ENCODE results near the gene OXTR.
"Not testable (repeated sequence)": the region's sequence is repeated elsewhere in the genome, so short reads cannot be mapped to it uniquely, and the experiment has no call there.

The OXTR gene

GRCh38 chr3:8724108-8724752 is 45.2 kb downstream of the OXTR start:
- Histone ChIP-seq H3K36me3 (ENCODE audit: insufficient read depth, low read length) (no peaks in the 10 kb centered on the region), H3K4me3 (ENCODE audit: low read length) (no peak overlapping the region), H3K9ac (ENCODE audit: low read depth, low read length) (no peak overlapping the region), H3K4me1 (ENCODE audit: control insufficient read depth, insufficient read depth, low read length) (no peaks in the 10 kb centered on the region), H3K4me2 (ENCODE audit: low read length) (no peak overlapping the region), H3K27me3 (ENCODE audit: control insufficient read depth, insufficient read depth, low read length) (no peaks in the 10 kb centered on the region), H3K9me3 (replicated peaks; ENCODE audit: low read length) (peaks cover 5% of the 10 kb centered on the region)

- H3K9me3 ChIP-seq (replicated peaks; ENCODE audit: low read length): peaks cover 5% of the 10 kb centered on the region
- H3K27me3 ChIP-seq (ENCODE audit: control insufficient read depth, insufficient read depth, low read length): no peaks in the 10 kb centered on the region
- H3K4me3 ChIP-seq (ENCODE audit: low read length): no peak overlapping the region
- H3K4me1 ChIP-seq (ENCODE audit: control insufficient read depth, insufficient read depth, low read length): no peaks in the 10 kb centered on the region
- H3K9ac ChIP-seq (ENCODE audit: low read depth, low read length): no peak overlapping the region
- no peak overlapping the region for H3K4me2 ChIP-seq (ENCODE audit: low read length)
- no peaks in the 10 kb centered on the region for H3K36me3 ChIP-seq (ENCODE audit: insufficient read depth, low read length)
Observed at GRCh38 chr3:8723612-8724011, 45.8 kb downstream of the OXTR start.

DNA sequence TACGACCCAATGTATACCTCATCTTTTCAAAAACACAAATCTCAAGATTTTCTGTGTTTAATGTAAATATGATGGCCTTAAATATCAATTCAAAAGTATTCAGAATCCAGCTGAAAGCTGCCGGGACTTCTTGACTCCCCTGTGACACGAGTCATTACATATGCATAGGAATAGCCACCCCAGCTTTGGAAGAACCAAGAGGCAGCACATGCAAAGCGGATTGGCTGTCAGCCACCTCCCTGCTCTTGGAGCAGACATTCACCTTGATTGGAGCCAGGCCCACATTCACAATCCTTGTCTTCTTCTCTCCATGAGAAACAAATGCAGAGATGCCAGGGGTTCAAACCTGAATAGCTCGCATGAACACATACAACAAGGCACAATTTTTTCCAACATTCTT is 46.6 kb downstream of the OXTR start:
- Histone ChIP-seq H3K9ac (ENCODE audit: low read depth, low read length) (no peak overlapping the region), H3K27me3 (ENCODE audit: control insufficient read depth, insufficient read depth, low read length) (no peaks in the 10 kb centered on the region), H3K4me3 (ENCODE audit: low read length) (no peak overlapping the region), H3K4me1 (ENCODE audit: control insufficient read depth, insufficient read depth, low read length) (no peaks in the 10 kb centered on the region), H3K9me3 (replicated peaks; ENCODE audit: low read length) (peaks cover 5% of the 10 kb centered on the region), H3K36me3 (ENCODE audit: insufficient read depth, low read length) (no peaks in the 10 kb centered on the region), H3K4me2 (ENCODE audit: low read length) (no peak overlapping the region)

DNA sequence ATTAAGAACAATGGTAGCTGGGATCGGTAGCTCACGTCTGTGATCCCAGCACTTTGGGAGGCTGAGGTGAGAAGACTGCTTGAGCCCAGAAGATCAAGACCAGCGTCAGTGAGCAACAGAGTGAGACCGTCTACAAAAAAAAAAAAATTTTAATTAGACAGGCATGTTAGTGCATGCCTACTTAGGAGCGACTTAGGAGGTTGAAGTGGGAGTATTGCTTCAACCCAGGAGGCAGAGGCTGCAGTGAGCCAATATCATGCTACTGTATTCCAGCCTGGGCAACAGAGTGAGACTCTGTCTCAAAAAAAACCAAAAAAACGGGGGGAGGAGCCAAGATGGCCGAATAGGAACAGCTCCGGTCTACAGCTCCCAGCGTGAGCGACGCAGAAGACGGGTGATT is 53.7 kb downstream of the OXTR start:
- H3K9ac ChIP-seq (ENCODE audit: low read depth, low read length); H3K4me2 ChIP-seq (ENCODE audit: low read length); H3K27me3 ChIP-seq (ENCODE audit: control insufficient read depth, insufficient read depth, low read length); H3K4me3 ChIP-seq (ENCODE audit: low read length); H3K36me3 ChIP-seq (ENCODE audit: insufficient read depth, low read length); H3K9me3 ChIP-seq (replicated peaks; ENCODE audit: low read length): not testable (repeated sequence)
- peaks cover 23% of the 10 kb centered on the region for H3K4me1 ChIP-seq (ENCODE audit: control insufficient read depth, insufficient read depth, low read length)

DNA sequence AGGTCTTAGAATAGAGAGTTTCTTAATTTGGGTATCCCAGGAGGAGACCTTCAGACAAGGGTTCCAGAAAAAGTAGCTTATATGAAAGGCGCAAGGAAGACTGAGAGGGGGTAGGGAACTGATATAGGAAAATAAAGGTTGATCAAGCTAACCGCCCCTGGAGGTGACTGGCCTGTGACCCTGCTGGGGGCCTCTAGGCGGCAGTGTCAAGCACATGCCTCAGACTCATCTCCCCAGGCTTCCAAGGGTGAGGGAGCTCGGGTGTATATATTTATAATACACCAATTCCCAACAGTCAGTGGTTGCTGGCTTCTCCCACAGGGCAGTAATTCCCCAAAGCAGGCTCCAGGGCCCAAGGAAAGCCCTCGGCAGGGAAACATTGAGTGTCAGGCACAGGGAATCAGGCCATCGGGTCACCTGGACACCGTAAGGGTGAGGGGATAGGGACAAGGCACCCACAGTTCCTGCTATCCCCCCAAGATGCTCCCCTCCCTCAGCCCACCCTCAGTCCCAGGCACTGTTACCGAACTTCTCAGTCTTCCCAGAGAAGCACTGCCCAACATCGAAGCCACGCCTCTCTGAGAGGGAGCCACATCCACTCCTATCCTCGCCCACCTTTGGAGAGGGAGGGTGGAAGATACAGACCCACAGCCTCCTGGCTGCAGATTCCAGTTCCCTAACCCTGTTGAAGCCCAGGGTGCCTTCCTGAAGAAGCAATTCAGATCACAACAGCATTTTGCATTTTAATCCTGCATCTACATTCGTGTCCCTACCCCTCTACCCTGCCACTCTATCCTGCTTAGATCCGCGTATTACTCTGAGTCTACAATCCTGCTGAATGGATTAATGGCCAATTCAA is 55.3 kb downstream of the OXTR start:
- no peaks in the 10 kb centered on the region for H3K36me3 ChIP-seq (ENCODE audit: insufficient read depth, low read length)
- no peak overlapping the region for H3K4me2 ChIP-seq (ENCODE audit: low read length)
- no peaks in the 10 kb centered on the region for H3K9me3 ChIP-seq (replicated peaks; ENCODE audit: low read length)
- H3K4me1 ChIP-seq (ENCODE audit: control insufficient read depth, insufficient read depth, low read length): peaks cover 23% of the 10 kb centered on the region
- H3K4me3 ChIP-seq (ENCODE audit: low read length): no peak overlapping the region
- H3K9ac ChIP-seq (ENCODE audit: low read depth, low read length): no peak overlapping the region
- no peaks in the 10 kb centered on the region for H3K27me3 ChIP-seq (ENCODE audit: control insufficient read depth, insufficient read depth, low read length)

- Histone ChIP-seq H3K36me3 (ENCODE audit: insufficient read depth, low read length) (no peaks in the 10 kb centered on the region), H3K9me3 (replicated peaks; ENCODE audit: low read length) (no peaks in the 10 kb centered on the region), H3K27me3 (ENCODE audit: control insufficient read depth, insufficient read depth, low read length) (no peaks in the 10 kb centered on the region), H3K4me1 (ENCODE audit: control insufficient read depth, insufficient read depth, low read length) (peaks cover 23% of the 10 kb centered on the region), H3K9ac (ENCODE audit: low read depth, low read length) (peak overlapping the region; percentile 38), H3K4me3 (ENCODE audit: low read length) (no peak overlapping the region), H3K4me2 (ENCODE audit: low read length) (peak overlapping the region; percentile 70)
Observed at GRCh38 chr3:8712908-8713255, 56.5 kb downstream of the OXTR start.

DNA sequence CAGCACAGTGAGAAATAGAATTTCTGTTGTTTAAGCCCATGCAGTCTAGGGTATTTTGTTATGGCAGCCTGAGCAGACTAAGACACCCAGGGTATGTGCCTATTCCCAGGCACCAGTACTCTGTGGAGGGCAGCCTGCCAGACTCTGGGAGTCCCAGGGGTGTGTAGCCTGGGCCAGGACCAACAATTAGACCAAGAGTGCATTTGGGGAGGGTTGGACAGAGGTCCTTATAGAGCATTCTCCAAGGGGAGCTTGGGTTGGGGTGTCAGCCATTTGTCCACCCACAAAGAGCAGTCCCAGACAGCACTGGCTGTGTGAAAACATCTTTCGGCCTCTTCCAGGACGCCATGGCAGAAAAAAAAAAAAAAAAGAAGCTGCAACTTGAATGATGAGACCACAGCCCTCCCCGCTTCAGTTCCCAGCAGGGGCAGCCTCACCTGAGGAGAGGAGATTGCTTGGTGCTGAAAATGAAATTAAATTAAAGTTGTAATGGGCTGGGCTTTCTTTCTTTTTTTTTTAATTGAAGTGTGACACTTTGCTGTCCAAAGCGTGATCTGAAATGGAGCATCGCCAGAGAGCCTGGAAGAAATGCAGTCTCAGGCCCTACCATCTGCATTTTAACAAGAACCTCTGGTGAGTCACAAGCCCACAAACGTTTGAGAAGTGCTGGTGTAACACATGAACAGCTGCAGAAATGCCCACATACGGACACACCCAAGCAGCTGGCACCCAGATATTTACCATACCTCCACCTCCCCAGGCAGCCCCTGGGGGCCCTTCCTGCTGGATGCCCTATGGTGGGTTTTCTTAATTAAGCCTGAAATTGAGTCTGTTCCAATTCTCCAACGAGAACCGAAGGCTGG is 57.1 kb downstream of the OXTR start:
- H3K9me3 ChIP-seq (replicated peaks; ENCODE audit: low read length): no peaks in the 10 kb centered on the region
- H3K27me3 ChIP-seq (ENCODE audit: control insufficient read depth, insufficient read depth, low read length): no peaks in the 10 kb centered on the region
- no peaks in the 10 kb centered on the region for H3K36me3 ChIP-seq (ENCODE audit: insufficient read depth, low read length)
- peak overlapping the region; percentile 31 for H3K4me3 ChIP-seq (ENCODE audit: low read length)
- peak overlapping the region; percentile 70 for H3K4me2 ChIP-seq (ENCODE audit: low read length)
- H3K4me1 ChIP-seq (ENCODE audit: control insufficient read depth, insufficient read depth, low read length): peaks cover 23% of the 10 kb centered on the region
- H3K9ac ChIP-seq (ENCODE audit: low read depth, low read length): peak overlapping the region; percentile 61

- Histone ChIP-seq H3K4me1 (ENCODE audit: control insufficient read depth, insufficient read depth, low read length) (peaks cover 23% of the 10 kb centered on the region), H3K36me3 (ENCODE audit: insufficient read depth, low read length) (no peaks in the 10 kb centered on the region), H3K9ac (ENCODE audit: low read depth, low read length) (no peak overlapping the region), H3K4me3 (ENCODE audit: low read length) (no peak overlapping the region), H3K4me2 (ENCODE audit: low read length) (no peak overlapping the region), H3K9me3 (replicated peaks; ENCODE audit: low read length) (peaks cover 18% of the 10 kb centered on the region), H3K27me3 (ENCODE audit: control insufficient read depth, insufficient read depth, low read length) (no peaks in the 10 kb centered on the region)
Observed at GRCh38 chr3:8709801-8710507, 59.5 kb downstream of the OXTR start.

- no peak overlapping the region for H3K4me2 ChIP-seq (ENCODE audit: low read length)
- peaks cover 23% of the 10 kb centered on the region for H3K4me1 ChIP-seq (ENCODE audit: control insufficient read depth, insufficient read depth, low read length)
- no peaks in the 10 kb centered on the region for H3K27me3 ChIP-seq (ENCODE audit: control insufficient read depth, insufficient read depth, low read length)
- no peak overlapping the region for H3K9ac ChIP-seq (ENCODE audit: low read depth, low read length)
- H3K4me3 ChIP-seq (ENCODE audit: low read length): no peak overlapping the region
- H3K36me3 ChIP-seq (ENCODE audit: insufficient read depth, low read length): no peaks in the 10 kb centered on the region
- H3K9me3 ChIP-seq (replicated peaks; ENCODE audit: low read length): peaks cover 18% of the 10 kb centered on the region
Observed at GRCh38 chr3:8709287-8709686, 60.1 kb downstream of the OXTR start.

DNA sequence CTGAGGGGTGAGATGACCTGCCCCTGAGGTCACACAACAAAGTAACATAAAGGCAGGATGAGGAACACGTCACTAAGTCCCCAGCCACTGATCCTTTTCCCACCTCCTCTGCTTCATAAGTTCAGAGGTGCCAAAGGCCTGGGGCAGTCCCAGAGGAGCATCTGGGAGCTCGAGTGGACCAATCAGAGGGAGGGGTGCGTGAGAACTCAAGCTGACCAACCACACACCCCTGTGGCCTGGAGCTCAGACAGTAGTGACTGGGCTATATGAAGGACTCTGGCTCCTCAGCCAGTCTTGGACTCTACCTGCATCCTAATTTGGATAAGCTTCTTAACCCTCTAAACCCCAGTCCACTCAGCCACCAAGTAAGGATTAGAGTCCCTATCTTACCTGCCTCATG is 63.8 kb downstream of the OXTR start:
- H3K36me3 ChIP-seq (ENCODE audit: insufficient read depth, low read length): no peaks in the 10 kb centered on the region
- H3K27me3 ChIP-seq (ENCODE audit: control insufficient read depth, insufficient read depth, low read length): no peaks in the 10 kb centered on the region
- peaks cover 18% of the 10 kb centered on the region for H3K9me3 ChIP-seq (replicated peaks; ENCODE audit: low read length)
- no peaks in the 10 kb centered on the region for H3K4me1 ChIP-seq (ENCODE audit: control insufficient read depth, insufficient read depth, low read length)
- no peak overlapping the region for H3K9ac ChIP-seq (ENCODE audit: low read depth, low read length)
- H3K4me2 ChIP-seq (ENCODE audit: low read length): no peak overlapping the region
- H3K4me3 ChIP-seq (ENCODE audit: low read length): no peak overlapping the region

DNA sequence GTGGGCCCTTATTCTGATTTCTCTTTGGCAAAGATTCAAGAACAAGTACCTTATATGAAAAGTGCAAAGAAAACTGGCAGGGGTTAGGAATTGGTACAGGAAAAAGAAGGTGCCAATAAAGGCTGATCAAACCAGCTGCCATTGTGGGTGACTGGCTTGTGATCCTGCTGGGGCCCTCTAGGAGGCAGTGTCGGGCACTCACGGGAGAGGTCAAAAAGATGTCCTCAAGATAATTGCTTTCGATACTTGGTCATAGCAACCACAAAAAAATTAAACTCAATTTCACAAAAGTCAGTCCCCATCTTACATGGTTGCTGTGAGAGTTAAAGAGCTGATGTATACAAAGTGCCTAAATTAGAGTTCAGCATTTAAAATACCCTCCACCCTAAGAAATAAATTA is 66.9 kb downstream of the OXTR start:
- Histone ChIP-seq H3K27me3 (ENCODE audit: control insufficient read depth, insufficient read depth, low read length) (no peaks in the 10 kb centered on the region), H3K4me2 (ENCODE audit: low read length) (no peak overlapping the region), H3K9ac (ENCODE audit: low read depth, low read length) (no peak overlapping the region), H3K36me3 (ENCODE audit: insufficient read depth, low read length) (no peaks in the 10 kb centered on the region), H3K4me1 (ENCODE audit: control insufficient read depth, insufficient read depth, low read length) (no peaks in the 10 kb centered on the region), H3K4me3 (ENCODE audit: low read length) (no peak overlapping the region), H3K9me3 (replicated peaks; ENCODE audit: low read length) (peaks cover 18% of the 10 kb centered on the region)
